Neural progenitor cell (in vitro differentiated cells): ENCODE results near the gene PARD3B. TPM values are rescaled to one million over a fixed set of nuclear protein-coding genes. Genes with fewer than 3 reads are reported as not detected.

Experiments
- DNase-seq: peaks from one replicate; pipeline ENCODE4 v3.0.0-alpha.2; 2016; ENCODE audit warnings: low spot score
- H2AFZ ChIP-seq: fragments of 200-600 bp; sonication (generic); replicated peaks from 2 replicates; pipeline ENCODE4 v1.6.1; 2016; ENCODE audit warnings: antibody characterized with exemption
- H3F3A ChIP-seq: fragments of 200-600 bp; sonication (generic); 2 replicates; pipeline ENCODE4 v1.6.1; 2016; ENCODE audit warnings: antibody characterized with exemption, low read depth
- H3K27ac ChIP-seq: fragments of 200-600 bp; sonication (generic); 2 replicates; pipeline ENCODE4 v1.5.1; 2016; ENCODE audit warnings: mild to moderate bottlenecking
- H3K27me3 ChIP-seq: fragments of 200-600 bp; sonication (generic); 2 replicates; pipeline ENCODE4 v1.6.1; 2016; ENCODE audit warnings: mild to moderate bottlenecking, moderate library complexity
- H3K36me3 ChIP-seq: fragments of 200-600 bp; sonication (generic); 2 replicates; pipeline ENCODE4 v1.5.1; 2016
- H3K4me1 ChIP-seq: fragments of 200-600 bp; sonication (generic); 2 replicates; pipeline ENCODE4 v1.6.1; 2016; ENCODE audit warnings: mixed run types
- H3K4me2 ChIP-seq: fragments of 200-600 bp; sonication (generic); 2 replicates; pipeline ENCODE4 v1.6.1; 2016
- H3K4me3 ChIP-seq: fragments of 200-600 bp; sonication (generic); 2 replicates; pipeline ENCODE4 v1.5.1; 2016
- H3K79me2 ChIP-seq: fragments of 200-600 bp; sonication (generic); 2 replicates; pipeline ENCODE4 v1.6.1; 2016; ENCODE audit warnings: low read depth
- H3K9ac ChIP-seq: fragments of 200-600 bp; sonication (generic); 2 replicates; pipeline ENCODE4 v1.6.1; 2016
- H3K9me3 ChIP-seq: fragments of 200-600 bp; sonication (generic); 2 replicates; pipeline ENCODE4 v1.5.1; 2016; ENCODE audit warnings: low read depth
- H4K20me1 ChIP-seq: fragments of 200-600 bp; sonication (generic); 2 replicates; pipeline ENCODE4 v1.6.1; 2016; ENCODE audit warnings: low read depth
- H3K27ac Mint-ChIP-seq: 3 replicates; pipeline ENCODE4 v1.8.0; 2021; ENCODE audit warnings: mixed read lengths
- H3K27me3 Mint-ChIP-seq: 2 replicates; pipeline ENCODE4 v1.8.0; 2022; ENCODE audit warnings: low read depth, mild to moderate bottlenecking, inconsistent platforms, moderate library complexity, mixed read lengths; ENCODE audit not compliant: insufficient read depth
- H3K36me3 Mint-ChIP-seq: 3 replicates; pipeline ENCODE4 v1.8.0; 2021; ENCODE audit warnings: mixed read lengths
- H3K4me1 Mint-ChIP-seq: 3 replicates; pipeline ENCODE4 v1.8.0; 2021; ENCODE audit warnings: mixed read lengths
- H3K4me3 Mint-ChIP-seq: 3 replicates; pipeline ENCODE4 v1.8.0; 2021; ENCODE audit warnings: mild to moderate bottlenecking, moderate library complexity, mixed read lengths
- H3K9me3 Mint-ChIP-seq: 3 replicates; pipeline ENCODE4 v1.8.0; 2020; ENCODE audit warnings: mixed read lengths
- CTCF ChIP-seq: fragments of 200-600 bp; sonication (generic); IDR thresholded peaks from 2 replicates; pipeline ENCODE4 v1.5.1; 2017; ENCODE audit warnings: antibody characterized with exemption, mild to moderate bottlenecking
- EZH2 ChIP-seq: fragments of 200-600 bp; sonication (generic); IDR thresholded peaks from 2 replicates; pipeline ENCODE4 v1.6.1; 2017; ENCODE audit warnings: antibody characterized with exemption, mild to moderate bottlenecking, moderate library complexity
- EZH2phosphoT487 ChIP-seq: fragments of 200-600 bp; sonication (generic); IDR thresholded peaks from 2 replicates; pipeline ENCODE4 v1.6.1; 2017; ENCODE audit warnings: antibody characterized with exemption
- total RNA-seq: library from RNA; depleted of rRNA; stranded (reverse); fragments of >200 nt; gene quantifications from 2 replicates; pipeline ENCODE4 v1.2.3, GENCODE V29; 2015; ENCODE audit warnings: low replicate concordance

Gene PARD3B
- total RNA-seq, 1 donor from 2014 or later = 8.4 TPM

GRCh38 chr2:205053827-205054410 lies 508.6 kb downstream of the PARD3B start:
- Histone ChIP-seq H3K27ac (no peak overlapping the region), H3K4me2 (no peak overlapping the region)
- peaks cover 7% of the 10 kb centered on the region for H3K4me1 Mint-ChIP-seq

GRCh38 chr2:205054789-205055188 lies 509.5 kb downstream of the PARD3B start:
- Mint-ChIP-seq H3K4me1 (peaks cover 5% of the 10 kb centered on the region), H3K4me3 (no peak overlapping the region), H3K36me3 (peaks cover 7% of the 10 kb centered on the region), H3K9me3 (peaks cover 14% of the 10 kb centered on the region), H3K27me3 (peaks cover 2% of the 10 kb centered on the region), H3K27ac (no peak overlapping the region)
- H4K20me1 ChIP-seq = no peaks in the 10 kb centered on the region
- no peak overlapping the region for H3K4me2 ChIP-seq
- H3F3A ChIP-seq = no peaks in the 10 kb centered on the region
- H3K27me3 ChIP-seq = no peaks in the 10 kb centered on the region
- no peak overlapping the region for H2AFZ ChIP-seq
- H3K27ac ChIP-seq = no peak overlapping the region
- no peak overlapping the region for H3K9ac ChIP-seq
- no peaks in the 10 kb centered on the region for H3K4me1 ChIP-seq
- H3K9me3 ChIP-seq = no peaks in the 10 kb centered on the region
- no peak overlapping the region for H3K4me3 ChIP-seq
- H3K36me3 ChIP-seq = peaks cover 7% of the 10 kb centered on the region
- no peaks in the 10 kb centered on the region for H3K79me2 ChIP-seq
- DNase-seq = no peak
- TF ChIP-seq EZH2 (no peak), CTCF (no peak), EZH2phosphoT487 (no peak)

More at GRCh38 chr2:205053827-205054410, 508.6 kb downstream of the PARD3B start:
- Mint-ChIP-seq H3K36me3 (peaks cover 12% of the 10 kb centered on the region), H3K9me3 (peaks cover 14% of the 10 kb centered on the region), H3K27ac (no peak overlapping the region), H3K4me3 (no peak overlapping the region), H3K27me3 (peaks cover 2% of the 10 kb centered on the region)
- Histone ChIP-seq H3K79me2 (no peaks in the 10 kb centered on the region), H3K4me3 (no peak overlapping the region), H3K27me3 (no peaks in the 10 kb centered on the region), H3F3A (no peaks in the 10 kb centered on the region), H2AFZ (no peak overlapping the region), H3K4me1 (no peaks in the 10 kb centered on the region), H4K20me1 (no peaks in the 10 kb centered on the region), H3K9ac (no peak overlapping the region), H3K9me3 (no peaks in the 10 kb centered on the region), H3K36me3 (peaks cover 7% of the 10 kb centered on the region)
- TF ChIP-seq CTCF (no peak), EZH2phosphoT487 (no peak), EZH2 (no peak)
- DNase-seq = no peak

- peaks cover 6% of the 10 kb centered on the region for H3K36me3 Mint-ChIP-seq
- no peak overlapping the region for H2AFZ ChIP-seq
- peaks cover 2% of the 10 kb centered on the region for H3K27me3 Mint-ChIP-seq
- no peak overlapping the region for H3K4me3 Mint-ChIP-seq
- H3K27me3 ChIP-seq = no peaks in the 10 kb centered on the region
- no peak overlapping the region for H3K4me2 ChIP-seq
- H3F3A ChIP-seq = no peaks in the 10 kb centered on the region
- DNase-seq = no peak
- peaks cover 7% of the 10 kb centered on the region for H3K36me3 ChIP-seq
- H3K9me3 ChIP-seq = no peaks in the 10 kb centered on the region
- peaks cover 14% of the 10 kb centered on the region for H3K9me3 Mint-ChIP-seq
- H3K27ac Mint-ChIP-seq = no peak overlapping the region
- no peaks in the 10 kb centered on the region for H3K4me1 ChIP-seq
- no peak overlapping the region for H3K9ac ChIP-seq
- H3K27ac ChIP-seq = no peak overlapping the region
- TF ChIP-seq EZH2phosphoT487 (no peak), EZH2 (no peak), CTCF (no peak)
- H3K4me3 ChIP-seq = no peak overlapping the region
- H3K4me1 Mint-ChIP-seq = peaks cover 7% of the 10 kb centered on the region
- no peaks in the 10 kb centered on the region for H4K20me1 ChIP-seq
- no peaks in the 10 kb centered on the region for H3K79me2 ChIP-seq
Observed at GRCh38 chr2:205055251-205055650, 510.0 kb downstream of the PARD3B start.
